GM18507 (cell line): ENCODE results near the gene ZNRF1.

Experiments used
- DNase-seq: peaks from one replicate; pipeline ENCODE4 v3.0.0; 2011; ENCODE audit warnings: low read depth; ENCODE audit not compliant: insufficient read length; ENCODE audit errors: extremely low spot score
- FAIRE-seq: peaks from 2 replicates; lab custom pipeline; 2011; peaks lifted over from hg19 to GRCh38; lab: Jason Lieb, UNC

Gene ZNRF1

GRCh38 chr16:75071621-75072020 is 72.8 kb downstream of the ZNRF1 start:
- FAIRE-seq (no peak), DNase-seq (no peak)

- DNase-seq (no peak), FAIRE-seq (no peak)
Measured at GRCh38 chr16:75072239-75072947, 73.6 kb downstream of the ZNRF1 start.

- FAIRE-seq (no peak), DNase-seq (no peak)
Measured at GRCh38 chr16:75073545-75074303, 74.9 kb downstream of the ZNRF1 start.

GRCh38 chr16:75074304-75074793 is 75.5 kb downstream of the ZNRF1 start:
- no peak for FAIRE-seq
- no peak for DNase-seq

GRCh38 chr16:75074920-75075687 is 76.3 kb downstream of the ZNRF1 start:
- FAIRE-seq, result peak; percentile 92
- DNase-seq, result peak; percentile 73

- DNase-seq (no peak), FAIRE-seq (peak; percentile 35)
Measured at GRCh38 chr16:75075688-75076268, 77.0 kb downstream of the ZNRF1 start.

- FAIRE-seq (no peak), DNase-seq (no peak)
Measured at GRCh38 chr16:75078886-75079285, 80.1 kb downstream of the ZNRF1 start.

- FAIRE-seq (no peak), DNase-seq (no peak)
Measured at GRCh38 chr16:75079346-75079926, 80.6 kb downstream of the ZNRF1 start.

GRCh38 chr16:75080205-75081029 is 81.6 kb downstream of the ZNRF1 start:
- no peak for DNase-seq
- no peak for FAIRE-seq

GRCh38 chr16:75081179-75081859 is 82.5 kb downstream of the ZNRF1 start:
- DNase-seq (no peak), FAIRE-seq (no peak)

- DNase-seq, result no peak
- no peak for FAIRE-seq
Measured at GRCh38 chr16:75083813-75084212, 85.0 kb downstream of the ZNRF1 start.

GRCh38 chr16:75085556-75085955 is 86.7 kb downstream of the ZNRF1 start:
- DNase-seq, result no peak
- FAIRE-seq, result no peak

- no peak for FAIRE-seq
Measured at GRCh38 chr16:75086281-75086680, 87.5 kb downstream of the ZNRF1 start.

GRCh38 chr16:75086688-75087374 is 88.0 kb downstream of the ZNRF1 start:
- FAIRE-seq (no peak), DNase-seq (no peak)

More at GRCh38 chr16:75086281-75086680, 87.5 kb downstream of the ZNRF1 start:
- DNase-seq, result no peak

GRCh38 chr16:75087375-75087979 is 88.7 kb downstream of the ZNRF1 start:
- FAIRE-seq (no peak), DNase-seq (no peak)

- FAIRE-seq (no peak), DNase-seq (no peak)
Measured at GRCh38 chr16:75088216-75088615, 89.4 kb downstream of the ZNRF1 start.

GRCh38 chr16:75088934-75089333 is 90.1 kb downstream of the ZNRF1 start:
- no peak for FAIRE-seq

More at GRCh38 chr16:75088934-75089333, 90.1 kb downstream of the ZNRF1 start:
- DNase-seq, result no peak
